CD4-positive, alpha-beta T cell (primary cell): ENCODE results near the gene GMPPB. TPM values are rescaled to one million over a fixed set of nuclear protein-coding genes. Genes with fewer than 3 reads are reported as not detected.
"Not testable (repeated sequence)": the region's sequence is repeated elsewhere in the genome, so short reads cannot be mapped to it uniquely, and the experiment has no call there.

Source experiments
- ATAC-seq: fragments of 200-7000 bp; cut with Tn5 transposase; one replicate; pipeline ENCODE4 v1.10.0; 2022; ENCODE audit warnings: mild to moderate bottlenecking; ENCODE audit not compliant: poor library complexity
- CTCF ChIA-PET: fragments of 350-600 bp; sonication (Branson Sonifier 250); formaldehyde crosslinking; loops from one replicate; lab custom pipeline; 2021; ENCODE audit warnings: antibody characterized with exemption, inconsistent platforms; lab: Charles Lee
- POLR2A ChIA-PET: fragments of 350-600 bp; sonication (Branson Sonifier 250); formaldehyde crosslinking; loops from one replicate; lab custom pipeline; 2021; ENCODE audit warnings: antibody characterized with exemption, inconsistent platforms; lab: Charles Lee
- DNase-seq, 14 experiments: peaks; one replicate each; pipeline ENCODE4 v3.0.0-alpha.2; 2013 to 2020; ENCODE audit warnings: mixed read lengths in 2 of 14
- H3K27ac ChIP-seq, 2 donors: one replicate each; pipeline versions ENCODE4 v1.5.1 to v1.7.0; 2013; ENCODE audit warnings: low read length in 2 of 2, low read depth in 1 of 2, mild to moderate bottlenecking in 1 of 2
- H3K27me3 ChIP-seq, 2 experiments: 1 replicate in 1 of 2; 2 replicates in 1 of 2; pipeline versions ENCODE4 v1.6.1 to v1.7.0; 2013; ENCODE audit warnings: low read length in 2 of 2, control low read depth in 1 of 2, mild to moderate bottlenecking in 1 of 2, moderate library complexity in 1 of 2; ENCODE audit not compliant: insufficient read depth in 2 of 2, control insufficient read depth in 1 of 2
- H3K36me3 ChIP-seq: one replicate; pipeline ENCODE4 v1.6.1; 2013; ENCODE audit warnings: low read length, control low read depth; ENCODE audit not compliant: insufficient read depth
- H3K4me1 ChIP-seq: one replicate; pipeline ENCODE4 v1.6.1; 2013; ENCODE audit warnings: low read length, control low read depth; ENCODE audit not compliant: insufficient read depth
- H3K4me3 ChIP-seq: one replicate; pipeline ENCODE4 v1.5.1; 2013; ENCODE audit warnings: mild to moderate bottlenecking, low read length, moderate library complexity
- H3K9me3 ChIP-seq, 2 experiments: 1 replicate in 1 of 2; 2 replicates in 1 of 2; pipeline versions ENCODE4 v1.6.1 to v1.7.0; 2013; ENCODE audit warnings: low read length in 2 of 2, mild to moderate bottlenecking in 2 of 2, control low read depth in 1 of 2, moderate library complexity in 1 of 2; ENCODE audit not compliant: control insufficient read depth in 1 of 2, insufficient read depth in 1 of 2
- H3K27ac Mint-ChIP-seq: one replicate; pipeline ENCODE4 v1.8.0; 2020; ENCODE audit warnings: mixed read lengths
- H3K27me3 Mint-ChIP-seq: one replicate; pipeline ENCODE4 v1.8.0; 2021; ENCODE audit warnings: mixed read lengths
- H3K36me3 Mint-ChIP-seq: one replicate; pipeline ENCODE4 v1.8.0; 2021; ENCODE audit warnings: low read depth, mixed read lengths
- H3K4me1 Mint-ChIP-seq: one replicate; pipeline ENCODE4 v1.8.0; 2021; ENCODE audit warnings: low read depth, mixed read lengths
- H3K4me3 Mint-ChIP-seq: one replicate; pipeline ENCODE4 v1.8.0; 2020; ENCODE audit warnings: mild to moderate bottlenecking, mixed read lengths
- H3K9me3 Mint-ChIP-seq: one replicate; pipeline ENCODE4 v1.8.0; 2020; ENCODE audit warnings: mixed read lengths
- intact Hi-C, 2 experiments: fragments of 100-400 bp; cut with DNase I in 1 of 2; cut with micrococcal nuclease in 1 of 2; formaldehyde crosslinking; loops; one replicate each; pipeline versions ENCODE4 v1.15.1 to v1.9.0; 2023 to 2025; cut with DNase I, micrococcal nuclease
- total RNA-seq, 174 experiments: library from RNA in 2 of 174; stranded (reverse) in 2 of 174; gene quantifications; one replicate each; pipeline ENCODE4 v1.2.3 and lab custom pipeline; 2021 to 2026
- TF ChIP-seq, protein P1 (sequence below): fragments of 200-600 bp; IDR thresholded peaks from one replicate; pipeline ENCODE4 v1.8.0; 2022; ENCODE audit warnings: antibody characterized with exemption, mild to moderate bottlenecking

The GMPPB gene
- total RNA-seq, 2 experiments from 2014 or later, result 39.0 to 41.4 TPM

DNA sequence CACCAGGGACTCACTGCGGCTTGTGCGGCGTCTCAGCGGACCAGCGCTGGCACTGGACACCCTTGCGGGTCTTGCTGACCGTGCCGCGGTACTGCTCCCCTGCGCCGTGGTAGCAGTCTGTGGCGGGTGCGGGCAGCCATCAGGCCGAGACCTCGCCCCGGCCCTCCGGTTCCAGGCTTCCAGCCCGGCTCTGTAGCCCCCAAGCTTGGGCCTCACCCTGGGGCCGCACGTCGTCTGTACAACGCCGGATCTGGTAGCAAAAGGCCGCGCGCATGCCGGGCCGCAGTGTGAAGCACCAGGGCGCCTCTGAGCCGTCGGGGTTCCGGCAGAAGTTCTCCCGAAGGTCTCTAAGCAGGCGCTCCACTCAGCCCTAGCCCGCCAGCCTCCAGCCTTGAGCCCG is 37.9 kb downstream of the GMPPB start:
- H3K9me3 Mint-ChIP-seq, H3K27me3 Mint-ChIP-seq, H3K27ac Mint-ChIP-seq, H3K27me3 ChIP-seq, ATAC-seq, intact Hi-C loops, H3K4me3 Mint-ChIP-seq, H3K27ac ChIP-seq, H3K9me3 ChIP-seq, POLR2A ChIA-PET, CTCF ChIA-PET: not testable (repeated sequence)
- Histone ChIP-seq H3K4me3 (peak overlapping the region; percentile 52), H3K4me1 (peaks cover 41% of the 10 kb centered on the region), H3K36me3 (peaks cover 30% of the 10 kb centered on the region)
- Mint-ChIP-seq H3K4me1 (peaks cover 25% of the 10 kb centered on the region), H3K36me3 (peaks cover 33% of the 10 kb centered on the region)
- peak in 1 of 14 experiments; percentile 41 for DNase-seq

DNA sequence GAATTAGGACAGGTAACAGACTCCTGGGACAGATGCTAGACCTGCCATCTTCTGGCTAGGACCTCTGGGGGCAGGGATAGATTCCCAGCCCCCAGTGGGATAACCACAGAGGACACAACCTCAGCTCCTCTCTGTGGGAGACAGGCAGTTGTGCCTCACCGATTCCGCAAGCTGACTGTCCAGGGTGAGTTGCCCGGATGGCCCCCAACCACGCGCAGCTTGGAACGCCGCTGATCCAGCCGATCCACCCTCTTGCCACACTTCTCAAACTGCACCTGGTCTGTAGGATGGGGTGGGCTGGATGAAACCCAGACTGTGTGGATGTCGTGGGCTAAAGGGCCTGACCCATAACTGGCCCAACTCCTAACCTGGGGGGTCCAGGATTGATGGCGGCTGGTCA is 38.6 kb downstream of the GMPPB start:
- CTCF ChIA-PET, DNase-seq, H3K27ac Mint-ChIP-seq, POLR2A ChIA-PET, H3K27ac ChIP-seq, H3K9me3 Mint-ChIP-seq, intact Hi-C loops, ATAC-seq, H3K4me3 ChIP-seq, H3K27me3 Mint-ChIP-seq, H3K27me3 ChIP-seq, H3K9me3 ChIP-seq: not testable (repeated sequence)
- H3K4me1 ChIP-seq, result peaks cover 33% of the 10 kb centered on the region
- Mint-ChIP-seq H3K4me3 (peak overlapping the region; percentile 25), H3K36me3 (peaks cover 41% of the 10 kb centered on the region), H3K4me1 (peaks cover 19% of the 10 kb centered on the region)
- peaks cover 38% of the 10 kb centered on the region for H3K36me3 ChIP-seq

DNA sequence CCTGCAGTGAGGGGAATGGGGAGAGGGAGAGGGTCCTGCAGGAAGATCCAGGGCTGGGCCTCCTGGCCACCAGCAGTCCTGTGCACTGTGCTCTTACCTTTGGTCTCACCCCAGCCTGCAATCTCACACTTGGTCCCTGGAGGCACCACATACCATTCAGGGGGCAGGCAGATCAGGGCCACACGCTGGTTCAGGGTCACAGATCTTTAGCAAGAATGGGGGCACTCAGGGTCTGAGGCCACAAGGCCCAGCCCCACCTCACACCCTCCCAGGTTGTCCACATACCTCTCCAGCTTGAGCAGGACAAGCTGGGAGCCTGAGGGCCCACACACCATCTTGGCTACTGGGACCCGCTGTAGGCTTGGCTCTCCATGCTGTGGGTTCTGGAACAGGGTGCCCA is 39.3 kb downstream of the GMPPB start:
- H3K4me3 Mint-ChIP-seq, H3K4me3 ChIP-seq, H3K9me3 ChIP-seq, DNase-seq, H3K9me3 Mint-ChIP-seq, H3K27ac ChIP-seq, H3K27me3 Mint-ChIP-seq, POLR2A ChIA-PET, H3K27ac Mint-ChIP-seq, intact Hi-C loops, ATAC-seq, H3K27me3 ChIP-seq, CTCF ChIA-PET: not testable (repeated sequence)
- Histone ChIP-seq H3K4me1 (peaks cover 28% of the 10 kb centered on the region), H3K36me3 (peaks cover 44% of the 10 kb centered on the region)
- Mint-ChIP-seq H3K4me1 (peaks cover 18% of the 10 kb centered on the region), H3K36me3 (peaks cover 41% of the 10 kb centered on the region)

DNA sequence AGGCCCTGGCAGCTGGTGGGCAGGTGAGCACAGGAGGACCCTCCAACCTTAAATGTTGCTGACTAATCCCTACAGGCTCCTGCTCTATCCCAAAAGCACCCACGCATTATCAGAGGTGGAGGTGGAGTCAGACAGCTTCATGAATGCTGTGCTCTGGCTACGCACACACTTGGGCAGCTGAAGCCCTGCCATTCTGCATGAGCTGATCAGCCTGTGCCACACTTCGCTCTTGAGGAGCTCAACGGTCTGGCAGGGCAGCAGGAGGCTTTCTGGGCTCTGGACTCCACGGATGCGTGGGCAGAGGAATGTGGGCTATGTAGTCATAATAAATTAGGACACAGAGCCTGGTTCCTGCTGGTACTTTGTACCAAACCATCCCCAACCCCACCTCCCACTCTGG is 40.6 kb downstream of the GMPPB start:
- peaks cover 57% of the 10 kb centered on the region for H3K36me3 ChIP-seq
- H3K27me3 ChIP-seq, result no peaks in the 10 kb centered on the region
- intact Hi-C loops, result no loop called here
- H3K4me1 ChIP-seq, result peaks cover 17% of the 10 kb centered on the region
- DNase-seq (no peak), ATAC-seq (no peak)
- Mint-ChIP-seq H3K4me3 (no peak overlapping the region), H3K36me3 (peaks cover 48% of the 10 kb centered on the region), H3K4me1 (peaks cover 9% of the 10 kb centered on the region), H3K9me3 (no peaks in the 10 kb centered on the region), H3K27ac (no peak overlapping the region), H3K27me3 (no peaks in the 10 kb centered on the region)
- no peak overlapping the region for H3K27ac ChIP-seq
- TF ChIP-seq, protein P1, sequence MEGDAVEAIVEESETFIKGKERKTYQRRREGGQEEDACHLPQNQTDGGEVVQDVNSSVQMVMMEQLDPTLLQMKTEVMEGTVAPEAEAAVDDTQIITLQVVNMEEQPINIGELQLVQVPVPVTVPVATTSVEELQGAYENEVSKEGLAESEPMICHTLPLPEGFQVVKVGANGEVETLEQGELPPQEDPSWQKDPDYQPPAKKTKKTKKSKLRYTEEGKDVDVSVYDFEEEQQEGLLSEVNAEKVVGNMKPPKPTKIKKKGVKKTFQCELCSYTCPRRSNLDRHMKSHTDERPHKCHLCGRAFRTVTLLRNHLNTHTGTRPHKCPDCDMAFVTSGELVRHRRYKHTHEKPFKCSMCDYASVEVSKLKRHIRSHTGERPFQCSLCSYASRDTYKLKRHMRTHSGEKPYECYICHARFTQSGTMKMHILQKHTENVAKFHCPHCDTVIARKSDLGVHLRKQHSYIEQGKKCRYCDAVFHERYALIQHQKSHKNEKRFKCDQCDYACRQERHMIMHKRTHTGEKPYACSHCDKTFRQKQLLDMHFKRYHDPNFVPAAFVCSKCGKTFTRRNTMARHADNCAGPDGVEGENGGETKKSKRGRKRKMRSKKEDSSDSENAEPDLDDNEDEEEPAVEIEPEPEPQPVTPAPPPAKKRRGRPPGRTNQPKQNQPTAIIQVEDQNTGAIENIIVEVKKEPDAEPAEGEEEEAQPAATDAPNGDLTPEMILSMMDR, result no peak
- ChIA-PET CTCF (no interaction called here), POLR2A (no interaction called here)
- H3K4me3 ChIP-seq, result no peak overlapping the region
- H3K9me3 ChIP-seq, result no peaks in the 10 kb centered on the region
